HepG2 (cell line): ENCODE results near the gene DCAF4L1. TPM values are rescaled to one million over a fixed set of nuclear protein-coding genes. Genes with fewer than 3 reads are reported as not detected.

Experiments used
- ARID2 ChIP-seq: sonication (generic); formaldehyde crosslinking; IDR thresholded peaks from 2 replicates; pipeline ENCODE4 v1.8.1; 2022; ENCODE audit warnings: mild to moderate bottlenecking, missing genetic modification reagents, borderline replicate concordance
- BRCA1 ChIP-seq: sonication (generic); formaldehyde crosslinking; IDR thresholded peaks from 2 replicates; pipeline ENCODE4 v1.4.0; 2020; ENCODE audit warnings: missing genetic modification reagents
- CENPT ChIP-seq: sonication (generic); formaldehyde crosslinking; IDR thresholded peaks from 2 replicates; pipeline ENCODE4 v1.8.0; 2022; ENCODE audit warnings: low read depth, mild to moderate bottlenecking, moderate library complexity, missing genetic modification reagents
- E2F2 ChIP-seq: sonication (generic); formaldehyde crosslinking; IDR thresholded peaks from 2 replicates; pipeline ENCODE4 v1.4.0; 2020; ENCODE audit warnings: missing genetic modification reagents, borderline replicate concordance
- HNRNPK ChIP-seq: fragments of 200-400 bp; formaldehyde crosslinking; IDR thresholded peaks from 2 replicates; pipeline ENCODE4 v1.6.1; 2018; ENCODE audit warnings: low read length, low read depth, moderate library complexity, mild to moderate bottlenecking; ENCODE audit not compliant: poor library complexity, severe bottlenecking
- NFE2L1 ChIP-seq: sonication (generic); formaldehyde crosslinking; IDR thresholded peaks from 2 replicates; pipeline ENCODE4 v1.4.0; 2020; ENCODE audit warnings: missing genetic modification reagents, mild to moderate bottlenecking, borderline replicate concordance
- PREB ChIP-seq: sonication (generic); formaldehyde crosslinking; IDR thresholded peaks from 2 replicates; pipeline ENCODE4 v1.4.0; 2020; ENCODE audit warnings: missing genetic modification reagents
- SMYD3 ChIP-seq: sonication (generic); formaldehyde crosslinking; IDR thresholded peaks from 2 replicates; pipeline ENCODE4 v1.8.1; 2023; ENCODE audit warnings: mild to moderate bottlenecking, missing genetic modification reagents
- STAT6 ChIP-seq: sonication (generic); formaldehyde crosslinking; IDR thresholded peaks from 2 replicates; pipeline ENCODE4 v1.4.0; 2020; ENCODE audit warnings: missing genetic modification reagents, mild to moderate bottlenecking, borderline replicate concordance
- TBP ChIP-seq: sonication (generic); formaldehyde crosslinking; IDR thresholded peaks from 2 replicates; pipeline ENCODE4 v1.5.0; 2020; ENCODE audit warnings: missing genetic modification reagents
- ZBTB2 ChIP-seq: sonication (generic); formaldehyde crosslinking; IDR thresholded peaks from 2 replicates; pipeline ENCODE4 v1.8.0; 2022; ENCODE audit warnings: low read depth, missing genetic modification reagents
- ZBTB39 ChIP-seq: sonication (generic); formaldehyde crosslinking; IDR thresholded peaks from 2 replicates; pipeline ENCODE4 v1.5.0; 2020; ENCODE audit warnings: missing genetic modification reagents
- ZFP90 ChIP-seq: sonication (generic); formaldehyde crosslinking; IDR thresholded peaks from 2 replicates; pipeline ENCODE4 v1.8.0; 2022; ENCODE audit warnings: missing genetic modification reagents, mild to moderate bottlenecking, inconsistent platforms, borderline replicate concordance
- ZNF12 ChIP-seq: sonication (generic); formaldehyde crosslinking; IDR thresholded peaks from 2 replicates; pipeline ENCODE4 v1.5.0; 2020; ENCODE audit warnings: missing genetic modification reagents
- ZNF275 ChIP-seq: sonication (generic); formaldehyde crosslinking; IDR thresholded peaks from 2 replicates; pipeline ENCODE4 v1.8.0; 2022; ENCODE audit warnings: missing genetic modification reagents, mild to moderate bottlenecking, inconsistent platforms, borderline replicate concordance
- ZNF740 ChIP-seq: sonication (generic); formaldehyde crosslinking; IDR thresholded peaks from 2 replicates; pipeline ENCODE4 v1.4.0; 2020; ENCODE audit warnings: missing genetic modification reagents
- ZNF816 ChIP-seq: sonication (generic); formaldehyde crosslinking; IDR thresholded peaks from 2 replicates; pipeline ENCODE4 v1.8.0; 2022; ENCODE audit warnings: missing genetic modification reagents, mild to moderate bottlenecking, borderline replicate concordance
- polyA plus RNA-seq, 8 experiments: library from polyadenylated mRNA; depleted of rRNA in 3 of 8; stranded (reverse) in 7 of 8; unstranded in 1 of 8; fragments of >200 nt; fragmentation: Illumina TruSeq in 4 of 8; extraction: Trizol in 4 of 8; gene quantifications; 2 replicates each; pipeline versions ENCODE4 v1.2.1 to v1.2.3, GENCODE V29; 2011 to 2016; ENCODE audit warnings: low read depth in 4 of 8, missing spikeins in 1 of 8, mixed read lengths in 1 of 8; ENCODE audit not compliant: insufficient read depth in 1 of 8
- total RNA-seq, 5 experiments: library from RNA; depleted of rRNA; stranded (reverse); fragments of >200 nt; fragmentation: Illumina TruSeq; extraction: Trizol; gene quantifications; 2 replicates each; pipeline ENCODE4 v1.2.3, GENCODE V29; 2016; ENCODE audit warnings: low read depth in 1 of 5

Gene DCAF4L1
- total and polyA plus RNA-seq, 2 of the 13 experiments (the other 11 are each of a cell fraction or from before 2014, with no cell fraction given), result 0.05 to 0.09 TPM

GRCh38 chr4:41990365-41991111 lies 9.0 kb downstream of the DCAF4L1 start, which contains the start of gene SLC30A9 (continued):
- no peak for TF ChIP-seq ZNF275 (CRISPR knock-in tag)
- TF ChIP-seq ZFP90 (CRISPR knock-in tag), result 0 out of 2 replicates have a peak, but pooled peaks have one; percentile 46
- no peak for TF ChIP-seq ARID2
- TF ChIP-seq ZNF816 (CRISPR knock-in tag), result no peak
- TF ChIP-seq ZNF12, result no peak; the same call in 1 of the 2 replicates
- TF ChIP-seq HNRNPK, result no peak
- no peak; the same call in 1 of the 2 replicates for TF ChIP-seq ZBTB2 (CRISPR knock-in tag)
- no peak for TF ChIP-seq CENPT (CRISPR knock-in tag)
- no peak for TF ChIP-seq SMYD3 (CRISPR knock-in tag)
- no peak for TF ChIP-seq BRCA1 (CRISPR knock-in tag)
- no peak for TF ChIP-seq NFE2L1 (CRISPR knock-in tag)
- TF ChIP-seq STAT6 (CRISPR knock-in tag), result peak; percentile 77; the same call in 1 of the 2 replicates
- TF ChIP-seq ZNF740, result no peak
- no peak for TF ChIP-seq PREB (CRISPR knock-in tag)
- TF ChIP-seq ZBTB39, result 0 out of 2 replicates have a peak, but pooled peaks have one; percentile 26
- TF ChIP-seq E2F2 (CRISPR knock-in tag), result no peak
- TF ChIP-seq TBP (CRISPR knock-in tag), result no peak
